Breast epithelium (tissue), 3 donors: Measurements from ENCODE around the gene PHB1.

Experiments used
- CTCF ChIP-seq, 3 donors: fragments of 450-650 bp; IDR thresholded peaks; one replicate each; pipeline ENCODE4 v1.5.1; 2016 to 2017; ENCODE audit warnings: antibody characterized with exemption in 3 of 3, mild to moderate bottlenecking in 3 of 3, moderate library complexity in 3 of 3
- POLR2AphosphoS5 ChIP-seq, 3 donors: sonication (generic); formaldehyde crosslinking; IDR thresholded peaks; one replicate each; pipeline ENCODE4 v1.6.1; 2017; ENCODE audit warnings: antibody characterized with exemption in 3 of 3

- TF ChIP-seq CTCF (IDR thresholded peaks at IDR 0.05) (no peak), POLR2AphosphoS5 (IDR thresholded peaks at IDR 0.05) (no peak)
These were observed 29.7 kb downstream of the PHB1 start for GRCh38 chr17:49384951-49385350.
